Subcutaneous abdominal adipose tissue (tissue), 5 donors: ENCODE data around the gene PREX1.
"Not testable (repeated sequence)": the region's sequence is repeated elsewhere in the genome, so short reads cannot be mapped to it uniquely, and the experiment has no call there.

Experiments
- H3K27ac ChIP-seq: one replicate; pipeline ENCODE4 v1.7.0; 2013; ENCODE audit warnings: low read depth, mild to moderate bottlenecking, inconsistent platforms, low read length, moderate library complexity
- H3K27me3 ChIP-seq, 5 donors: one replicate each; pipeline ENCODE4 v1.7.0; 2013; ENCODE audit warnings: low read length in 5 of 5, inconsistent platforms in 1 of 5; ENCODE audit not compliant: control insufficient read depth in 5 of 5, insufficient read depth in 4 of 5
- H3K36me3 ChIP-seq, 5 donors: one replicate each; pipeline ENCODE4 v1.7.0; 2013; ENCODE audit warnings: low read length in 5 of 5; ENCODE audit not compliant: control insufficient read depth in 5 of 5, insufficient read depth in 5 of 5
- H3K4me1 ChIP-seq, 5 donors: one replicate each; pipeline ENCODE4 v1.7.0; 2013; ENCODE audit warnings: low read length in 5 of 5, mild to moderate bottlenecking in 3 of 5, moderate library complexity in 1 of 5; ENCODE audit not compliant: control insufficient read depth in 5 of 5, insufficient read depth in 5 of 5
- H3K4me3 ChIP-seq, 5 donors: one replicate each; pipeline ENCODE4 v1.7.0; 2013; ENCODE audit warnings: low read length in 5 of 5, low read depth in 1 of 5
- H3K9ac ChIP-seq, 5 donors: one replicate each; pipeline ENCODE4 v1.7.0; 2013; ENCODE audit warnings: low read length in 5 of 5, mild to moderate bottlenecking in 4 of 5, moderate library complexity in 3 of 5
- H3K9me3 ChIP-seq, 5 donors: one replicate each; pipeline ENCODE4 v1.7.0; 2013; ENCODE audit warnings: low read length in 5 of 5; ENCODE audit not compliant: control insufficient read depth in 5 of 5
- donor health status: healthy.
- donor health status: healthy.
- donor health status: healthy.
- donor health status: healthy.
- donor health status: healthy.

Gene PREX1

DNA sequence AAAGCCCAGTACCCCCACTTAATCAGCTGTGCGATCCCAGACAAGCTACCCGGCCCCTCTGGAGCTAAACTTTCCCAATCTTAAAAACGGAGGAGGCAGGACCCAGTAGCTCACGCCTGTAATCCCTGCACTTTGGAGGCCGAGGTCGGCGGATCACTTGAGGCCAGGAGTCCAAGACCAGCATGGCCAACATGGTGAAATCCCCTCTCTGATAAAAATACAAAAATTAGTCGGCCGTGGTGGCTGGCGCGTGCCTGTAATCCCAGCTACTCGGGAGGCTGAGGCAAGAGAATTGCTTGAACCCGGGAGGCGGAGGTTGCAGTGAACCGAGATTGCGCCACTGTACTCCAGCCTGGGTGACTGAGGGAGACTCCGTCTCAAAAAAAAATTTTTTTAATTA, 1.3 kb downstream of the PREX1 start:
- H3K4me3 ChIP-seq, result peak overlapping the region; percentile 56 to 78 (median 73)
- peak overlapping the region in 3 of 5 donors; percentile 61 to 70 (median 64) for H3K9ac ChIP-seq
- H3K27me3 ChIP-seq, result peaks cover 3 to 30% (median 11%) of the 10 kb centered on the region in 5 donors
- not testable (repeated sequence) for H3K9me3 ChIP-seq, H3K27ac ChIP-seq, H3K36me3 ChIP-seq
- peaks cover 0 to 59% (median 25%) of the 10 kb centered on the region in 5 donors for H3K4me1 ChIP-seq

DNA sequence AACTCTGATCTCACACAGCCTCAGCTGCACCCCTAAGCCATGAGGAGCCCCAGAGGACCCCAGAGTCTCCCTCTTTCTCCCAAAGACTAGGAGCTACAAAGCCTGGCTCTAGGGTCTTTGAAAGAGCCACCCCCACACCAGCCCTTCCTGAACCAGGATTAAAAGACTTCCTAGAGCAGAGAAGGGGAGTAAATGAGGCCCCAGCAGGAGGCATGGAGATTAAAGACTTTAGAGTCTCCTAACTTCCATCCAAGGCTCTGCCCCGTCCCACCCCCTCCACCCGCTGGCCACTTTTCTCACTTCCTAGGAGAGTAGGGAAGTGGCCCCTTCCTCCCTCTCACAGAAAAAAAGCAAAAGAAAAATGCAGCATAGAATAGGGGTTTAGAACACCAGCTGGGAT, 1.7 kb downstream of the PREX1 start:
- Histone ChIP-seq H3K4me1 (peaks cover 0 to 54% (median 22%) of the 10 kb centered on the region in 5 donors), H3K4me3 (peak overlapping the region; percentile 56 to 78 (median 73)), H3K9ac (peak overlapping the region in 3 of 5 donors; percentile 54 to 64 (median 58)), H3K27ac (no peak overlapping the region), H3K9me3 (no peaks in the 10 kb centered on the region), H3K36me3 (peaks cover 0 to 2% (median 0%) of the 10 kb centered on the region in 5 donors), H3K27me3 (peaks cover 3 to 30% (median 11%) of the 10 kb centered on the region in 5 donors)

DNA sequence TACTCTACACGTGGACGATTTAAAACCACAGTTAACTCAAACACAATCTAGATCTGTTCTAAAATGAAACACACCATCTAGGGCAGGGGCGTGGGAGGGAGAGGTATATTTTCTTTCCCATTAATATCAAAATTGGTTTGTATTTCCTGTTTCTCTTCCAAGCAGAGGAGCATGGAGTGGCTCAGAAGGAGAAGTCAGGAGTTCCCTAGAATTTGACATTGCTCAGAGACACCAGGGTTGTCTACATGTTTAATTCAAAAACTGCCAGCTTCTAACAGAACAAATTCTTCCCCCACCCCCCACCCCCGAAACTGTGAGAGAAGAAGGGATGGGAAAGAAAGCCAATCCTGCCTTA, 2.3 kb downstream of the PREX1 start:
- Histone ChIP-seq H3K36me3 (peaks cover 0 to 2% (median 0%) of the 10 kb centered on the region in 5 donors), H3K27ac (no peak overlapping the region), H3K4me1 (peaks cover 0 to 52% (median 22%) of the 10 kb centered on the region in 5 donors), H3K27me3 (peaks cover 3 to 32% (median 13%) of the 10 kb centered on the region in 5 donors), H3K9me3 (no peaks in the 10 kb centered on the region), H3K4me3 (peak overlapping the region in 4 of 5 donors; percentile 56 to 78 (median 74)), H3K9ac (peak overlapping the region in 2 of 5 donors; percentile 41 to 54)

DNA sequence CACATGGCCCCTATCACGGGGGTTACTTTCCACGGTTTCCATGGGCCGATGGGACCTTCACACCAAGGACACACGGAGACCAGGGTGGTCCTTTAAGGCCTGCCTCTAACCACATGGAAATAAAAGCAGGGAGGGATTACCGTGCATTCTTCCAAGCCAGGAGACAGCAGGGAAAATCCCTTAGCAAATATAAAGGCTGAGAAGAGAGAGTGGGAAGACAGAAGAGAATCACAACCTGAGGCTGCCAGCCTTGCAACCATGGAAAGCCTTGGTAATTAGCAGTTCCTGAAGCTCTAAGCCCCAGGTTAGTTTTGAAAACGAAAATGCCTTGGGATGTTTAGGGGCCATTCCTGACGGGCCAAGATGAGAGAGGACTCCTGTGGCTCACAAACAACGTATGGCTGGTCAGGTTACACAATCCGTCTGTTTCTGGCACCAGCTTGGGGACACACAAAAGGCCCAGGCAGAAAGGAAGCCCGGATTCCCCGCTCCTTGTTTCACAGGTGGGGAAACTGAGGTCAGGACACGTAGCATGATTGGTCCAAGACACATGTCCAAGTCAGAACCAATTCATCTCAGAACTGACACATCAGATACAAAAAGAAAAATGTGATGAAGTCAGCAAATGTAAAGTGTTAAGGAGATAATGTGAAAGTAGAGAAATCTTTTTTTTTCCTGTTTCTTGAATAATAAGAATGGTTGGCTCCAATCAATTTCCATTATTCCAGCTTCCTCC, 2.8 kb downstream of the PREX1 start:
- Histone ChIP-seq H3K27ac (no peak overlapping the region), H3K27me3 (peaks cover 3 to 36% (median 13%) of the 10 kb centered on the region in 5 donors), H3K4me3 (peak overlapping the region in 2 of 5 donors; percentile 2 to 76), H3K4me1 (peaks cover 0 to 56% (median 22%) of the 10 kb centered on the region in 5 donors), H3K9ac (peak overlapping the region in 2 of 5 donors; percentile 27 to 41), H3K36me3 (peaks cover 0 to 2% (median 0%) of the 10 kb centered on the region in 5 donors), H3K9me3 (no peaks in the 10 kb centered on the region)

DNA sequence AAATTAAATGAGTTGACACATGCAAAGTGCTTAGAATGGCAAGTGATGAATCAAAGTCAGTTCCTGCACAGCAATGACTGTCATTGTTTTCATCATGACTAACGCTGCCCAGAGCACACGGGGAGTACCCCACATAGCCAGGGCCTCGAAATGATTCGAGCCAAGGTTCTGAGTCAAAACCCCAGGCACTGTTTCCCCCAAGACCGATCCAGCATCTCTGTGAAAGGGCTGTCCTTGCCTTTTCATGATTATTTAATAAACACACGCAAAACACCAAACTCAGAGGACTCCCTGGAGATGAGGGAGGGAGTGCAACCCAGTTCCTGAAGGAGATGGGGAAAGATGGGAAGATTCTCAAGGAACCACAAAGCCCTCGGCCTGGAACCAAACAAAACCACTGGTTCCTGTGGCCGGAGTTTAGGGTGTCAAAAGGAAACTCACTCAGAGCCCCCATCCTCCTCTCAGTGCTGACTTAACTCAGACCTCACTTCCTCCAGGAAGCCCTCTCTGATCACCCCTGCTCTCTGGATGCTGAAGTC, 3.8 kb downstream of the PREX1 start:
- H3K9me3 ChIP-seq, result no peaks in the 10 kb centered on the region
- no peak overlapping the region for H3K9ac ChIP-seq
- H3K27me3 ChIP-seq, result peaks cover 3 to 42% (median 15%) of the 10 kb centered on the region in 5 donors
- H3K4me3 ChIP-seq, result no peak overlapping the region
- no peak overlapping the region for H3K27ac ChIP-seq
- H3K36me3 ChIP-seq, result peaks cover 0 to 2% (median 0%) of the 10 kb centered on the region in 5 donors
- peaks cover 0 to 56% (median 22%) of the 10 kb centered on the region in 5 donors for H3K4me1 ChIP-seq

DNA sequence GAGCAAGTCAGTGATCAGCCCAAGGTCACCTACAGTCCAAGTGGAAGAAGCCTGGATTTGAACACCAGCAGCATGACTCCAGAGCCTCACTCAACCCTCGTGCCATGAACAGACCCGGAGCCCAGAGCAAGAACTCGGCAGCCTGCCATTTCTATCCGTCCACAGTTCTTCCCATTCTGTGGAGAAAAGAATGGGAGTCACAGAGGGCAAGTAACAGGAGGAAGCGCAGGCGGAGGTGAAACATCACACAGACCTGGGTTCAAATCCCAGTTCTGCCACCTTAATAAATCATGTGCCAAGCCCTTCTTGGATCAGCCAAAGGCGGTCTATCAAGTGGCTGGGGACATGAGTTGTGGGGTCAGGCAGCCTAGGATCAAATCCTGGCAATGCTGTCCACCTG, 4.3 kb downstream of the PREX1 start:
- Histone ChIP-seq H3K9me3 (no peaks in the 10 kb centered on the region), H3K4me3 (peak overlapping the region in 1 of 5 donors; percentile 19), H3K9ac (no peak overlapping the region), H3K27me3 (peaks cover 3 to 45% (median 18%) of the 10 kb centered on the region in 5 donors), H3K4me1 (peaks cover 0 to 57% (median 21%) of the 10 kb centered on the region in 5 donors), H3K27ac (no peak overlapping the region), H3K36me3 (peaks cover 0 to 2% (median 0%) of the 10 kb centered on the region in 5 donors)

DNA sequence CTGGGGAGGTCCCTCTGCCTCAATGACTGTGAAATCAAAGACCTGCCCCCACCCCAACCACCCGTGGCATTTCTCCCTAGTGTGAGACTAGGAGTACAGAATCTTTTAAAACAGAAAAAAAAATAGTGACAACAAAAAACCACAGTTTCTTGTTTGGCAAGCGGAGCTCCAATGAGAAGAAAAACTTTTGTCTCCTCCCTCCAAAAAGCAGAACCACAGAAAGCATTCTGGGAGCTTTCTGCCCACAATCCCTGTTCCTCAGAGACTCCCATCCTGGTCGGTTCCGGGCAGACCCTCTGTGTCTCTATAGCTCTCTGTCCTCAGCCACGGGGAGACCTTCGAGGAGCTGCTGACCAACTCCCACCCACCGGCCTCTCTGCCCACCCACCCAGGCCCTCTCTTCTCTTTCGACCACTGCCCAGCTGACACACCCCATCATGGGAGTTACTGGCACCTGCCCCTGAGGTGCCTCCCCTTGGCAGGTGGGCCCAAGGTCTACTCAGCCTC, 4.9 kb downstream of the PREX1 start:
- Histone ChIP-seq H3K9me3 (no peaks in the 10 kb centered on the region), H3K27me3 (peaks cover 3 to 45% (median 18%) of the 10 kb centered on the region in 5 donors), H3K4me3 (peak overlapping the region in 1 of 5 donors; percentile 19), H3K9ac (no peak overlapping the region), H3K4me1 (peaks cover 0 to 58% (median 19%) of the 10 kb centered on the region in 5 donors), H3K27ac (no peak overlapping the region), H3K36me3 (peaks cover 0 to 2% (median 0%) of the 10 kb centered on the region in 5 donors)

DNA sequence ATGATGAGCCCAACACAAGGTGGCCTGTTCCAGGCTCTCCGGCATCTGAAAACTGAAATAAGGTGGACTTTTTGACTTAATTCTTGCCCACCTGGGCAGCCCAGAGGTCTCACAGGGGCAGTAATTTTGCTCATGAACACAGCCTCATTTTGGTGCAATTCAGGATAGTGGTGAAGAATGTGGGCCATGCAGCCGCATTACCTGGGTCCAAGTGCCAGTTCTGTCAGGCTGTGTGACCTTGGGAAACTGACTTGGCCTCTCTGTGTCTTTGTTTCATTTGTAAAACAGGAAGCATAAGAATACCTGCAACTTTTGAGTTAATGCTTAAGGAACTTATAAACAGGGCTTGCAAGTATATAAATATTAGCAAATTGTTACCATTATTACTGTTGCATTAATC, 5.6 kb downstream of the PREX1 start:
- peaks cover 0 to 60% (median 19%) of the 10 kb centered on the region in 5 donors for H3K4me1 ChIP-seq
- peaks cover 0 to 2% (median 0%) of the 10 kb centered on the region in 5 donors for H3K36me3 ChIP-seq
- H3K9me3 ChIP-seq, result no peaks in the 10 kb centered on the region
- H3K4me3 ChIP-seq, result no peak overlapping the region
- no peak overlapping the region for H3K27ac ChIP-seq
- no peak overlapping the region for H3K9ac ChIP-seq
- H3K27me3 ChIP-seq, result peaks cover 3 to 45% (median 18%) of the 10 kb centered on the region in 5 donors

DNA sequence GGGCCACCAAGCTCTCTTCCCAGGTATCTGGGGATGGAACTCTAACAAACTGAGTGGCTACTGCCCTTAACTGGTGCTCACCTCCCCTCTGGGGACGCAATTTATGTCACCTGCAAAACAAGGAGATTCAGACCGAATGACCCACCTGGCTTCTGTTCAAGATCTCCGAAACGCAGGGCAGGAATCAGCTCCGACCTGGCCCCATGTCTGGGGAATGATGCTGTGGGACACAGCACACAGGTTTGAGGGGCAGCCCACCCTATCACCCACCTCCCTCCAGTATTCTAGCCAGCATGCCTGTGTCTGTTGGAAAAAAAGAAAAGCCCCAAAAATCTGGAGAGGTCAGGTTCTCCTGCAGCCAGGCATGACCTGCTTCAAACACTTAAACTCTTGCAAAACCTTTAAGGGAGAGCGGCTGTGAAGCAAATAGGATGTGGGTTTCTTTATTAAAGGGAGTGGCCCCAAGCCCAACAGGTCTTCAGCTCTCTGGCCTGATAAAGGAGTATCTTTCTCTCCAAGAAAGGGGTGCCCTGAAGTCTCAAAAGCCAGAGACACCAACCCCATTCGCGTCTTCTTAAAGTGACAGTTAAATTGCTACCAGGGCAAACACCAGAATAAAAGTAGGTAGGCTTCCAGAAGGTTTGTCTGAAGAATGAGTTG, 6.4 kb downstream of the PREX1 start:
- Histone ChIP-seq H3K36me3 (peaks cover 0 to 2% (median 0%) of the 10 kb centered on the region in 5 donors), H3K27ac (no peak overlapping the region), H3K9me3 (peaks cover 0 to 3% (median 0%) of the 10 kb centered on the region in 5 donors), H3K9ac (no peak overlapping the region), H3K27me3 (peaks cover 3 to 43% (median 13%) of the 10 kb centered on the region in 5 donors), H3K4me1 (peaks cover 0 to 63% (median 19%) of the 10 kb centered on the region in 5 donors), H3K4me3 (no peak overlapping the region)
